PC-3 (cell line): Measurements from ENCODE around the gene SEMA3D. TPM values are rescaled to one million over a fixed set of nuclear protein-coding genes. Genes with fewer than 3 reads are reported as not detected.

ENCODE experiments used
- ATAC-seq: fragments of 200-7000 bp; cut with Tn5 transposase; 2 replicates; pipeline ENCODE4 v1.9.1; 2020; ENCODE audit warnings: mild to moderate bottlenecking, moderate library complexity
- BruUV-seq: library from RNA; stranded (reverse); fragments of 400-500 nt; replicated peaks from 2 replicates; lab custom pipeline; 2021; lab: Mats Ljungman, UMichigan
- CTCF ChIA-PET: fragments of 300-600 bp; sonication (Branson Sonifier 250); formaldehyde crosslinking; loops from one replicate; lab custom pipeline; 2022; ENCODE audit warnings: antibody characterized with exemption; lab: Charles Lee
- POLR2A ChIA-PET: fragments of 300-600 bp; sonication (Branson Sonifier 250); formaldehyde crosslinking; loops from one replicate; lab custom pipeline; 2022; ENCODE audit warnings: antibody characterized with exemption; ENCODE audit not compliant: unreplicated experiment; lab: Charles Lee
- DNase-seq: peaks from one replicate; pipeline ENCODE4 v3.0.0-alpha.2; 2015
- H2AFZ ChIP-seq: fragments of 300-600 bp; sonication (generic); 2 replicates; pipeline ENCODE4 v1.6.0; 2016; ENCODE audit warnings: antibody characterized with exemption, low read length
- H3F3A ChIP-seq: fragments of 300-600 bp; sonication (generic); one replicate; pipeline ENCODE4 v1.6.0; 2017; ENCODE audit warnings: antibody characterized with exemption, low read length, control low read depth, mild to moderate bottlenecking; ENCODE audit not compliant: unreplicated experiment
- H3K27ac ChIP-seq: fragments of 300-600 bp; sonication (generic); 2 replicates; pipeline ENCODE4 v1.5.1; 2016; ENCODE audit warnings: mild to moderate bottlenecking, low read length
- H3K27me3 ChIP-seq: fragments of 300-600 bp; sonication (generic); 2 replicates; pipeline ENCODE4 v1.6.1; 2016; ENCODE audit warnings: low read length, mixed read lengths
- H3K36me3 ChIP-seq: fragments of 300-600 bp; sonication (generic); 2 replicates; pipeline ENCODE4 v1.6.1; 2016; ENCODE audit warnings: low read depth, mixed run types, low read length, mixed read lengths
- H3K4me1 ChIP-seq: fragments of 300-600 bp; sonication (generic); 2 replicates; pipeline ENCODE4 v1.5.1; 2016; ENCODE audit warnings: low read length; ENCODE audit not compliant: insufficient read depth
- H3K4me2 ChIP-seq: fragments of 300-600 bp; sonication (generic); 2 replicates; pipeline ENCODE4 v1.6.0; 2016; ENCODE audit warnings: low read length
- H3K4me3 ChIP-seq: fragments of 300-600 bp; sonication (generic); 2 replicates; pipeline ENCODE4 v1.5.1; 2016; ENCODE audit warnings: mild to moderate bottlenecking, low read length, mixed read lengths
- H3K79me2 ChIP-seq: fragments of 300-600 bp; sonication (generic); 2 replicates; pipeline ENCODE4 v1.6.1; 2017; ENCODE audit warnings: low read length, mixed read lengths
- H3K9ac ChIP-seq: fragments of 300-600 bp; sonication (generic); 2 replicates; pipeline ENCODE4 v1.6.0; 2016; ENCODE audit warnings: mild to moderate bottlenecking, low read length
- H3K9me2 ChIP-seq: fragments of 300-600 bp; sonication (generic); replicated peaks from 2 replicates; pipeline ENCODE4 v1.6.1; 2016; ENCODE audit warnings: mixed run types, low read length, mixed read lengths
- H3K9me3 ChIP-seq: fragments of 300-600 bp; sonication (generic); 2 replicates; pipeline ENCODE4 v1.6.1; 2016; ENCODE audit warnings: low read length, mixed read lengths
- H4K20me1 ChIP-seq: fragments of 300-600 bp; sonication (generic); 2 replicates; pipeline ENCODE4 v1.6.1; 2016; ENCODE audit warnings: low read length, mixed read lengths
- CTCF ChIP-seq: fragments of 300-600 bp; sonication (generic); conservative IDR thresholded peaks from 2 replicates; pipeline ENCODE4 v1.5.1; 2017; ENCODE audit warnings: antibody characterized with exemption, low read depth, mild to moderate bottlenecking, low read length
- EZH2 ChIP-seq: fragments of 300-600 bp; sonication (generic); IDR thresholded peaks from one replicate; pipeline ENCODE4 v1.6.1; 2017; ENCODE audit warnings: antibody characterized with exemption, mild to moderate bottlenecking, low read length; ENCODE audit not compliant: unreplicated experiment
- EZH2phosphoT487 ChIP-seq: fragments of 300-600 bp; sonication (generic); IDR thresholded peaks from 2 replicates; pipeline ENCODE4 v1.6.1; 2018; ENCODE audit warnings: mild to moderate bottlenecking, antibody characterized with exemption, low read length, borderline replicate concordance
- intact Hi-C: fragments of 100-400 bp; cut with micrococcal nuclease; formaldehyde crosslinking; loops from 2 replicates; pipeline ENCODE4 v1.9.0; 2023
- total RNA-seq: library from RNA; depleted of rRNA; stranded (reverse); fragments of >200 nt; gene quantifications from 2 replicates; pipeline ENCODE4 v1.2.3, GENCODE V29; 2014

Gene SEMA3D
- total RNA-seq, 1 experiment from 2014 or later, result 4.8 TPM

GRCh38 chr7:85054306-85054705 lies 132.6 kb downstream of the SEMA3D start:
- Histone ChIP-seq H3K79me2 (no peaks in the 10 kb centered on the region), H4K20me1 (no peaks in the 10 kb centered on the region), H3K4me3 (no peak overlapping the region), H2AFZ (peak overlapping the region; percentile 9; the same call in 1 of the 2 replicates), H3F3A (no peaks in the 10 kb centered on the region), H3K9ac (no peak overlapping the region), H3K4me1 (peaks cover 6% of the 10 kb centered on the region), H3K4me2 (no peak overlapping the region), H3K9me3 (no peaks in the 10 kb centered on the region), H3K9me2 (no peaks in the 10 kb centered on the region), H3K27me3 (no peaks in the 10 kb centered on the region), H3K27ac (no peak overlapping the region), H3K36me3 (no peaks in the 10 kb centered on the region)
- no peak for TF ChIP-seq CTCF
- no peak for TF ChIP-seq EZH2
- no peak for TF ChIP-seq EZH2phosphoT487
- ChIA-PET CTCF (no interaction called here), POLR2A (no interaction called here)
- intact Hi-C loops, result loop anchor here (5.0 kb wide), 1 partner anchor 53 kb away; no protein-coding TSS in a partner anchor
- DNase-seq, result no peak
- no TSS peak for BruUV-seq
- no peak for ATAC-seq

GRCh38 chr7:85052894-85053293 lies 134.0 kb downstream of the SEMA3D start:
- CTCF ChIA-PET, result no interaction called here
- Histone ChIP-seq H3K4me3 (no peak overlapping the region), H3K27ac (no peak overlapping the region), H3K36me3 (no peaks in the 10 kb centered on the region), H3K79me2 (no peaks in the 10 kb centered on the region), H2AFZ (no peak overlapping the region), H3K9me3 (no peaks in the 10 kb centered on the region), H3K9me2 (no peaks in the 10 kb centered on the region), H3F3A (no peaks in the 10 kb centered on the region), H3K4me1 (peaks cover 6% of the 10 kb centered on the region), H3K9ac (no peak overlapping the region), H3K4me2 (no peak overlapping the region), H4K20me1 (no peaks in the 10 kb centered on the region), H3K27me3 (no peaks in the 10 kb centered on the region)
- POLR2A ChIA-PET, result no interaction called here
- ATAC-seq (no peak), DNase-seq (no peak)
- no peak for TF ChIP-seq EZH2
- TF ChIP-seq EZH2phosphoT487, result no peak
- no peak for TF ChIP-seq CTCF
- BruUV-seq, result no TSS peak
- intact Hi-C loops, result loop anchor here (5.0 kb wide), 1 partner anchor 54 kb away; no protein-coding TSS in a partner anchor

- CTCF ChIA-PET, result no interaction called here
- intact Hi-C loops, result loop anchor here (5.0 kb wide), 1 partner anchor 55 kb away; no protein-coding TSS in a partner anchor
- peaks cover 6% of the 10 kb centered on the region for H3K4me1 ChIP-seq
- no peaks in the 10 kb centered on the region for H3K36me3 ChIP-seq
- H3K9me2 ChIP-seq, result no peaks in the 10 kb centered on the region
- no peaks in the 10 kb centered on the region for H3K27me3 ChIP-seq
- no peak overlapping the region for H3K9ac ChIP-seq
- no peak overlapping the region for H3K4me3 ChIP-seq
- H2AFZ ChIP-seq, result no peak overlapping the region
- no peaks in the 10 kb centered on the region for H3K9me3 ChIP-seq
- no peak overlapping the region for H3K27ac ChIP-seq
- POLR2A ChIA-PET, result no interaction called here
- no peak overlapping the region for H3K4me2 ChIP-seq
- ATAC-seq (no peak), DNase-seq (no peak)
- TF ChIP-seq EZH2 (no peak), EZH2phosphoT487 (no peak), CTCF (no peak)
- no peaks in the 10 kb centered on the region for H3K79me2 ChIP-seq
- BruUV-seq, result no TSS peak
- H3F3A ChIP-seq, result no peaks in the 10 kb centered on the region
- H4K20me1 ChIP-seq, result no peaks in the 10 kb centered on the region
Observed at GRCh38 chr7:85052056-85052737, 134.7 kb downstream of the SEMA3D start.
